ENCODE data around the gene ELOVL6. TPM values are rescaled to one million over a fixed set of nuclear protein-coding genes. Genes with fewer than 3 reads are reported as not detected.

ELOVL6 gene
- total RNA-seq, 1 donor from 2014 or later, result 25.5 TPM

DNA sequence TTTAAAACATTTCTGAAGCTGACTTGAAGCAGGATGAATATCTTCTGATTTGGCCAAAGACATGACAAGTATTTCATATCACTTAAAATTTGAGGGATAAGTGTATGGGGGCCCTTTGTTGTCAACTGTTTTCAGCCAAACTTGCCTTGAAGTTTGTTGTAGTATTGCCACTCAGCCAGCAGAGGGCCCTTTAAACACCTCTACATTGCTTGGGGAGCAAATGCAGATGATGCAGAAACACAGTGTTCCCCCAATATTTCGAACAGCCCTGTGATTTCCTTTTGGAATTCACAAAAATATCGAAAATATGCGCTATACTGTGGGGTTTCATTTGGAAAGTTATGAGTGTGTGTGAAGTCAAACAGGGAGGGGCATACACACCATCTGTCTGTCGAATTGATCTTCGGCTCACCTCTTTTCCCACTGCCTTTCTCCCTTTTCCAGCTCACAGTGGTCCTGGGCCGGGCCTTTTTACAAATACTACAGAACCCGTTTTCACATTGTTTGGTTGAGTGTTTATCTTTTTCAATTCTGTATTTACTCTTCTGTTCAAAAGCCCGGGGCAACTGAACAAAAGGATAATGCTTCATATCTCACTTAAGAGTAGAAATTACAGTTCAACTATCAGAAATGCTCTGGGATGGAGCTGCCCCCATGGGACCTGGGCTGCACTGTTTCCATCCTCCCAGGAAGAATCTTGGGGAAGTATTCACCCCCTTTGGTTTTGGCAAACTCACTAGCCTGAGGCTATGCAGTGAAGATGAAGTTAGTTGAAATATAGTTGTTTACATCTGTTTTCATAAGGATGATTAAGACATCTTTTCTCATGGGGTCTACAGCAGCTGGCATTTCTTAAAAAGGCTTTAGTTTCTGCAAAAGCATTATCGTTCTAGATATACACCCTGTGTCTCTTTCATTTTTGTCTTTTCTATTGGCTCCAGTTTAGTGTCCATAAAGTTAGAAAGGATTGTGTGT lies 148.2 kb downstream of the ELOVL6 start:
- DNase-seq (ENCODE audit: low read depth), result no peak
- Histone ChIP-seq H3K36me3 (ENCODE audit: insufficient read depth, low read length) (peaks cover 7% of the 10 kb centered on the region), H2AFZ (ENCODE audit: low read depth, low read length) (no peak overlapping the region), H3K9me3 (ENCODE audit: insufficient read depth, low read depth, low read length) (no peaks in the 10 kb centered on the region), H3K27ac (ENCODE audit: low read depth, low read length) (no peak overlapping the region), H3K4me3 (ENCODE audit: insufficient read depth, low read depth, low read length) (no peak overlapping the region), H3K9ac (ENCODE audit: low read length) (no peak overlapping the region), H3K4me1 (ENCODE audit: insufficient read depth, low read length) (peaks cover 5% of the 10 kb centered on the region), H3K27me3 (ENCODE audit: insufficient read depth, low read length) (no peaks in the 10 kb centered on the region), H3K79me2 (ENCODE audit: insufficient read depth, low read length) (no peaks in the 10 kb centered on the region), H3K4me2 (ENCODE audit: low read length) (no peak overlapping the region), H4K20me1 (ENCODE audit: insufficient read depth, low read length) (no peaks in the 10 kb centered on the region)
- H3K27ac Mint-ChIP-seq (ENCODE audit: unreplicated experiment), result no peak overlapping the region
- FAIRE-seq, result no peak
- H3K4me1 Mint-ChIP-seq (ENCODE audit: low read depth, unreplicated experiment), result peaks cover 3% of the 10 kb centered on the region
- H3K9me3 Mint-ChIP-seq (ENCODE audit: unreplicated experiment), result no peaks in the 10 kb centered on the region
- TF ChIP-seq, protein P1, sequence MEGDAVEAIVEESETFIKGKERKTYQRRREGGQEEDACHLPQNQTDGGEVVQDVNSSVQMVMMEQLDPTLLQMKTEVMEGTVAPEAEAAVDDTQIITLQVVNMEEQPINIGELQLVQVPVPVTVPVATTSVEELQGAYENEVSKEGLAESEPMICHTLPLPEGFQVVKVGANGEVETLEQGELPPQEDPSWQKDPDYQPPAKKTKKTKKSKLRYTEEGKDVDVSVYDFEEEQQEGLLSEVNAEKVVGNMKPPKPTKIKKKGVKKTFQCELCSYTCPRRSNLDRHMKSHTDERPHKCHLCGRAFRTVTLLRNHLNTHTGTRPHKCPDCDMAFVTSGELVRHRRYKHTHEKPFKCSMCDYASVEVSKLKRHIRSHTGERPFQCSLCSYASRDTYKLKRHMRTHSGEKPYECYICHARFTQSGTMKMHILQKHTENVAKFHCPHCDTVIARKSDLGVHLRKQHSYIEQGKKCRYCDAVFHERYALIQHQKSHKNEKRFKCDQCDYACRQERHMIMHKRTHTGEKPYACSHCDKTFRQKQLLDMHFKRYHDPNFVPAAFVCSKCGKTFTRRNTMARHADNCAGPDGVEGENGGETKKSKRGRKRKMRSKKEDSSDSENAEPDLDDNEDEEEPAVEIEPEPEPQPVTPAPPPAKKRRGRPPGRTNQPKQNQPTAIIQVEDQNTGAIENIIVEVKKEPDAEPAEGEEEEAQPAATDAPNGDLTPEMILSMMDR (IDR thresholded peaks at IDR 0.05; ENCODE audit: insufficient read depth, low read depth, low read length), result peak; percentile 84
- no peak for TF ChIP-seq EZH2 (IDR thresholded peaks at IDR 0.05; ENCODE audit: insufficient read depth, low read length)
- H3K27me3 Mint-ChIP-seq (ENCODE audit: low read depth, unreplicated experiment), result no peaks in the 10 kb centered on the region
- no peak overlapping the region for H3K4me3 Mint-ChIP-seq (ENCODE audit: unreplicated experiment)
- peaks cover 7% of the 10 kb centered on the region for H3K36me3 Mint-ChIP-seq (ENCODE audit: low read depth, unreplicated experiment)

DNA sequence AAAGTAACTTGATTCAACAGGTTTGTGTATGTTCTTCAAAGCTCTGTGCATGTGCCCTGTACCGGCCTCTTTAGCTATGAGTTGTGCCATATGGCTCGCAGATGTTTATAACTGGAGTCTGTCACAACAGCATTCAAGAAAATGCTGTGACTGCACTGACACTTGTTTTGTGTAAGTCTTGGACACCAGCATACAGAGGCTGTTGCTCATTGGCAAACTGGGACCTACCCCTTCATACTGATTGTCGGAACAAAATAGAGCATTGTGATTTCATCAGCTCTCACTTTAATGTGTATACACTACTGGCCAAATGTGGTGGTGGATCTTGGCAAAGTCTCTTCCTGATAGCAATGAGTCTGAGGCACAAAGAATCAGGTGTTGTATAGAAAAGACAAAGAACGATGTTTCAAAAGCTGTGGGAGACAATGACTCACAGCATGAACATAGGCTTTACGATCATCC lies 151.8 kb downstream of the ELOVL6 start:
- H3K27ac Mint-ChIP-seq (ENCODE audit: unreplicated experiment), result no peak overlapping the region

More for the DNA sequence above, 151.8 kb downstream of the ELOVL6 start:
- Histone ChIP-seq H3K4me1 (ENCODE audit: insufficient read depth, low read length) (peaks cover 5% of the 10 kb centered on the region), H3K27me3 (ENCODE audit: insufficient read depth, low read length) (no peaks in the 10 kb centered on the region), H3K79me2 (ENCODE audit: insufficient read depth, low read length) (no peaks in the 10 kb centered on the region), H3K9me3 (ENCODE audit: insufficient read depth, low read depth, low read length) (no peaks in the 10 kb centered on the region), H3K4me2 (ENCODE audit: low read length) (peak overlapping the region; percentile 20), H4K20me1 (ENCODE audit: insufficient read depth, low read length) (no peaks in the 10 kb centered on the region), H2AFZ (ENCODE audit: low read depth, low read length) (no peak overlapping the region), H3K27ac (ENCODE audit: low read depth, low read length) (no peak overlapping the region), H3K9ac (ENCODE audit: low read length) (no peak overlapping the region), H3K4me3 (ENCODE audit: insufficient read depth, low read depth, low read length) (no peak overlapping the region), H3K36me3 (ENCODE audit: insufficient read depth, low read length) (peaks cover 4% of the 10 kb centered on the region)
- FAIRE-seq (peak; percentile 70), DNase-seq (ENCODE audit: low read depth) (peak; percentile 64)
- TF ChIP-seq EZH2 (IDR thresholded peaks at IDR 0.05; ENCODE audit: insufficient read depth, low read length), result no peak
- TF ChIP-seq, protein P1 (IDR thresholded peaks at IDR 0.05; ENCODE audit: insufficient read depth, low read depth, low read length), result no peak
- peaks cover 15% of the 10 kb centered on the region for H3K4me1 Mint-ChIP-seq (ENCODE audit: low read depth, unreplicated experiment)
- no peaks in the 10 kb centered on the region for H3K27me3 Mint-ChIP-seq (ENCODE audit: low read depth, unreplicated experiment)
- H3K4me3 Mint-ChIP-seq (ENCODE audit: unreplicated experiment), result no peak overlapping the region
- H3K9me3 Mint-ChIP-seq (ENCODE audit: unreplicated experiment), result no peaks in the 10 kb centered on the region
- peaks cover 6% of the 10 kb centered on the region for H3K36me3 Mint-ChIP-seq (ENCODE audit: low read depth, unreplicated experiment)
